SK-N-SH (cell line): Measurements from ENCODE around the gene SPATA20. TPM values are rescaled to one million over a fixed set of nuclear protein-coding genes. Genes with fewer than 3 reads are reported as not detected.

Source experiments
- CTCF ChIA-PET: fragments of 300-600, 350-600 bp; formaldehyde crosslinking; extraction: SDS; loops from one replicate; lab custom pipeline; 2021; lab: Yijun Ruan, JAX
- POLR2A ChIA-PET: fragments of 350-600 bp; sonication (Branson Sonifier 250); formaldehyde crosslinking; extraction: SDS; loops from one replicate; lab custom pipeline; 2020; ENCODE audit warnings: antibody characterized with exemption, inconsistent platforms; lab: Yijun Ruan, JAX
- DNase-seq: peaks from one replicate; pipeline ENCODE4 v3.0.0; 2012
- H2AFZ ChIP-seq: fragments of 200-600 bp; sonication (generic); 2 replicates; pipeline ENCODE4 v1.8.1; 2016; ENCODE audit warnings: antibody characterized with exemption, mild to moderate bottlenecking, low read depth
- H3F3A ChIP-seq: fragments of 200-600 bp; sonication (generic); replicated peaks from 2 replicates; pipeline ENCODE3; 2016; ENCODE audit warnings: antibody characterized with exemption, mild to moderate bottlenecking; ENCODE audit not compliant: insufficient read depth
- H3K27ac ChIP-seq, 2 experiments: fragments of 200-500 bp in 1 of 2; fragments of 200-600 bp in 1 of 2; sonication (Bioruptor generic) in 1 of 2; sonication (generic), shearing (Covaris generic) in 1 of 2; 2 replicates each; pipeline versions ENCODE4 v1.5.1 to v1.6.1; 2014 to 2016; ENCODE audit warnings: low read depth in 2 of 2, inconsistent platforms in 1 of 2, low read length in 1 of 2, mild to moderate bottlenecking in 1 of 2, mixed read lengths in 1 of 2
- H3K27me3 ChIP-seq: fragments of 200-600 bp; sonication (generic), shearing (Covaris generic); 2 replicates; pipeline ENCODE4 v1.6.1; 2016; ENCODE audit warnings: mixed run types; ENCODE audit not compliant: insufficient read depth
- H3K36me3 ChIP-seq, 2 experiments: fragments of 200-500 bp in 1 of 2; fragments of 200-600 bp in 1 of 2; sonication (Bioruptor generic) in 1 of 2; sonication (generic) in 1 of 2; replicated peaks in 1 of 2; 2 replicates each; pipeline versions ENCODE3 to v1.5.1; 2014 to 2016; ENCODE audit warnings: low read length in 1 of 2, mild to moderate bottlenecking in 1 of 2; ENCODE audit not compliant: insufficient read depth in 2 of 2, control insufficient read depth in 1 of 2
- H3K4me1 ChIP-seq, 2 experiments: fragments of 200-500 bp in 1 of 2; fragments of 200-600 bp in 1 of 2; sonication (Bioruptor generic) in 1 of 2; sonication (generic), shearing (Covaris generic) in 1 of 2; 2 replicates each; pipeline versions ENCODE4 v1.5.1 to v1.6.1; 2014 to 2016; ENCODE audit warnings: low read depth in 1 of 2, low read length in 1 of 2, mixed run types in 1 of 2; ENCODE audit not compliant: insufficient read depth in 2 of 2, control insufficient read depth in 1 of 2
- H3K4me2 ChIP-seq: fragments of 200-600 bp; sonication (generic), shearing (Covaris generic); 2 replicates; pipeline ENCODE4 v1.6.1; 2017; ENCODE audit warnings: mixed run types
- H3K4me3 ChIP-seq, 2 experiments: fragments of 200-500 bp in 1 of 2; fragments of 200-600 bp in 1 of 2; sonication (Bioruptor generic) in 1 of 2; sonication (generic), shearing (Covaris generic) in 1 of 2; 2 replicates each; pipeline versions ENCODE4 v1.5.1 to v1.8.1; 2014 to 2016; ENCODE audit warnings: low read depth in 2 of 2, inconsistent platforms in 1 of 2, low read length in 1 of 2, mild to moderate bottlenecking in 1 of 2, mixed read lengths in 1 of 2, moderate library complexity in 1 of 2
- H3K79me2 ChIP-seq: fragments of 200-600 bp; sonication (generic); 2 replicates; pipeline ENCODE4 v1.8.1; 2017; ENCODE audit warnings: mild to moderate bottlenecking; ENCODE audit not compliant: insufficient read depth
- H3K9ac ChIP-seq: fragments of 200-600 bp; sonication (generic); 2 replicates; pipeline ENCODE4 v1.6.1; 2017; ENCODE audit warnings: mixed run types
- H3K9me2 ChIP-seq: fragments of 200-600 bp; sonication (generic); 2 replicates; pipeline ENCODE4 v1.6.1; 2017; ENCODE audit warnings: mixed run types
- H3K9me3 ChIP-seq: fragments of 200-600 bp; sonication (generic); 2 replicates; pipeline ENCODE4 v1.6.1; 2017; ENCODE audit warnings: mixed run types, mild to moderate bottlenecking, moderate library complexity
- H4K20me1 ChIP-seq: fragments of 200-600 bp; sonication (generic); 2 replicates; pipeline ENCODE4 v1.6.1; 2017; ENCODE audit warnings: mild to moderate bottlenecking, mixed run types; ENCODE audit not compliant: insufficient read depth
- ELF1 ChIP-seq: IDR thresholded peaks from 2 replicates; pipeline ENCODE4 v1.4.0; 2012
- FOSL2 ChIP-seq: IDR thresholded peaks from 2 replicates; pipeline ENCODE4 v1.4.0; 2012; ENCODE audit warnings: low read depth, mild to moderate bottlenecking, moderate library complexity, borderline replicate concordance
- FOXM1 ChIP-seq: IDR thresholded peaks from 2 replicates; pipeline ENCODE4 v1.4.0; 2012; ENCODE audit warnings: low read depth, mild to moderate bottlenecking
- GABPA ChIP-seq: IDR thresholded peaks from 2 replicates; pipeline ENCODE4 v1.4.0; 2012; ENCODE audit warnings: low read depth, mild to moderate bottlenecking
- GATA2 ChIP-seq: sonication (generic); formaldehyde crosslinking; IDR thresholded peaks from 2 replicates; pipeline ENCODE4 v1.5.0; 2020; ENCODE audit warnings: mild to moderate bottlenecking, missing genetic modification reagents
- JUND ChIP-seq: IDR thresholded peaks from 2 replicates; pipeline ENCODE4 v1.4.0; 2012
- MEF2A ChIP-seq: IDR thresholded peaks from 2 replicates; pipeline ENCODE4 v1.4.0; 2012; ENCODE audit warnings: low read depth, borderline replicate concordance
- MXI1 ChIP-seq: IDR thresholded peaks from 2 replicates; pipeline ENCODE4 v1.6.1; 2012; ENCODE audit warnings: mild to moderate bottlenecking, low read depth, low read length, improper control_type of control experiment
- NRF1 ChIP-seq: IDR thresholded peaks from 2 replicates; pipeline ENCODE4 v1.6.1; 2012; ENCODE audit warnings: low read depth, mild to moderate bottlenecking, low read length
- POLR2AphosphoS5 ChIP-seq: IDR thresholded peaks from 2 replicates; pipeline ENCODE4 v1.6.1; 2012; ENCODE audit warnings: low read depth, low read length
- RAD21 ChIP-seq: IDR thresholded peaks from 2 replicates; pipeline ENCODE4 v1.6.1; 2012; ENCODE audit warnings: mild to moderate bottlenecking, low read length
- RFX5 ChIP-seq: IDR thresholded peaks from 2 replicates; pipeline ENCODE4 v1.6.1; 2012; ENCODE audit warnings: mild to moderate bottlenecking, improper control_type of control experiment, low read length
- RXRA ChIP-seq: IDR thresholded peaks from 2 replicates; pipeline ENCODE4 v1.4.0; 2012; ENCODE audit warnings: low read depth, mild to moderate bottlenecking, borderline replicate concordance
- SMC3 ChIP-seq: IDR thresholded peaks from 2 replicates; pipeline ENCODE4 v1.6.1; 2012; ENCODE audit warnings: low read depth, low read length, improper control_type of control experiment
- YY1 ChIP-seq: IDR thresholded peaks from 2 replicates; pipeline ENCODE4 v1.4.0; 2012; ENCODE audit warnings: low read depth, mild to moderate bottlenecking
- WGBS: methylation state at CpG from one replicate; pipeline ENCODE4 v1.1.6; 2017; ENCODE audit warnings: low lambda C conversion rate; 5-methylcytosine and 5-hydroxymethylcytosine counted together
- polyA plus RNA-seq, 3 experiments: library from polyadenylated mRNA; depleted of rRNA; stranded (reverse); fragments of >200 nt; gene quantifications; 2 replicates each; pipeline ENCODE4 v1.2.3, GENCODE V29; 2012
- TF ChIP-seq, protein P1 (sequence below): IDR thresholded peaks from 2 replicates; pipeline ENCODE4 v1.4.0; 2012; ENCODE audit warnings: low read depth, borderline replicate concordance
- TF ChIP-seq, protein P2 (sequence below): IDR thresholded peaks from 2 replicates; pipeline ENCODE4; 2012
- TF ChIP-seq, protein P3 (sequence below): fragments of 200-600 bp; sonication (generic); IDR thresholded peaks from 2 replicates; pipeline ENCODE4 v1.6.1; 2017; ENCODE audit warnings: antibody characterized with exemption, mild to moderate bottlenecking, moderate library complexity
- TF ChIP-seq, protein P4 (sequence below): IDR thresholded peaks from 2 replicates; pipeline ENCODE4 v1.6.1; 2012; ENCODE audit warnings: mild to moderate bottlenecking, low read depth, low read length, moderate library complexity

The SPATA20 gene
- polyA plus RNA-seq, 1 of the 3 experiments (the other 2 are of a cell fraction), result 92.0 TPM

DNA sequence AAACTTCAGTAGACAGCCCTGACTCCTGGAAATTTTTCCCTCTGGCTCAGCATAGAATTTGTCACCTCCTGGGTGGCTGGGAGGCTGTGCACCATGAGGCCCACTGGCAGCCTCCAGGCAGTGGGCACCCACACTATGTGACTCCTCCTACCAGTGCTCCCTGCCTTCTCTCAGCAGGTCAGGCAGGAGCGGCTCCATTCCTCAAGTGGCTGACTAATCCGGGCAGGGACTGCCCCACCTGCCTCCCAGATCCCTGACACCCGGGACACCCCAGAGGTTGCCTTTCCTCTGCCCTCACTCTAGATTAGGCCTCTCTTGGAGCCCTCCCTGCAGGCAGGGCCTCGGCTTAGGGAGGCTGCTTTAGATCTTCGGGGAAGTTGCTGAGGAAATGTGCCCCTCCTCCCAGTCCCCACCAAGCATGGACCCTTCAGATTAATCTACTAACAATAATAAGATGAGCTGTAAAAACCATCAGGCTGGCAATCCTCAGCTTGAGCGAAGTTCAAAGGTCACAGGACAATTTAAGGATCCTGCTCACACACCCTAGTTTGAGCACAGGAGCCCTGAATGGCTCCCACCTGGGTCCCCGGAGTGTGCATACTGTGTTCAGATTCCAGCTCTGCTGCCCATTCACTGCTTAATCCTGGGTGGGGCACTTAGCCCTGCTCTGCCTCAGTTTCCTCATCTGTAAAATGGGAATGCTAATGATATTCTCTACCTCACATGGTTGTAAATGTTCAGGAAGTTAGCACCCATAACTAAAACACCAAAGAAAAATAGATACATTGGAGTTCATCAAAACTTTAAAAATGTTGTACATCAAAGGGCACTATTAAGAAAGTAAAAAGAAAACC lies 48.7 kb upstream of the SPATA20 start:
- no peak overlapping the region for H3K27ac ChIP-seq
- 70% methylated on average over 7 of the region's 7 CpGs for WGBS
- no peak overlapping the region for H3K9ac ChIP-seq
- no peak overlapping the region for H3K4me2 ChIP-seq
- CTCF ChIA-PET, result interaction anchor here (1.0 to 13.3 kb wide), 7 partner anchors 9 to 197 kb away, joined by 3 to 183 read pairs (median 4); partner anchors contain the start of genes LRRC59, RSAD1 and SPATA20
- peaks cover 10% of the 10 kb centered on the region for H3F3A ChIP-seq
- no peaks in the 10 kb centered on the region for H3K36me3 ChIP-seq
- no peaks in the 10 kb centered on the region for H3K27me3 ChIP-seq
- no peaks in the 10 kb centered on the region for H3K9me3 ChIP-seq
- no peaks in the 10 kb centered on the region for H3K79me2 ChIP-seq
- POLR2A ChIA-PET, result no interaction called here
- DNase-seq, result no peak
- no peak overlapping the region for H2AFZ ChIP-seq
- no peaks in the 10 kb centered on the region for H3K4me1 ChIP-seq
- H3K9me2 ChIP-seq, result no peaks in the 10 kb centered on the region
- H4K20me1 ChIP-seq, result no peaks in the 10 kb centered on the region
- no peak overlapping the region for H3K4me3 ChIP-seq
- TF ChIP-seq JUND (no peak), MXI1 (no peak), ELF1 (no peak), POLR2AphosphoS5 (no peak), FOXM1 (no peak), GATA2 (no peak), RAD21 (no peak), FOSL2 (no peak), RFX5 (no peak), NRF1 (no peak), MEF2A (no peak), YY1 (no peak), SMC3 (no peak), RXRA (no peak), GABPA (no peak)
- TF ChIP-seq, protein P1, sequence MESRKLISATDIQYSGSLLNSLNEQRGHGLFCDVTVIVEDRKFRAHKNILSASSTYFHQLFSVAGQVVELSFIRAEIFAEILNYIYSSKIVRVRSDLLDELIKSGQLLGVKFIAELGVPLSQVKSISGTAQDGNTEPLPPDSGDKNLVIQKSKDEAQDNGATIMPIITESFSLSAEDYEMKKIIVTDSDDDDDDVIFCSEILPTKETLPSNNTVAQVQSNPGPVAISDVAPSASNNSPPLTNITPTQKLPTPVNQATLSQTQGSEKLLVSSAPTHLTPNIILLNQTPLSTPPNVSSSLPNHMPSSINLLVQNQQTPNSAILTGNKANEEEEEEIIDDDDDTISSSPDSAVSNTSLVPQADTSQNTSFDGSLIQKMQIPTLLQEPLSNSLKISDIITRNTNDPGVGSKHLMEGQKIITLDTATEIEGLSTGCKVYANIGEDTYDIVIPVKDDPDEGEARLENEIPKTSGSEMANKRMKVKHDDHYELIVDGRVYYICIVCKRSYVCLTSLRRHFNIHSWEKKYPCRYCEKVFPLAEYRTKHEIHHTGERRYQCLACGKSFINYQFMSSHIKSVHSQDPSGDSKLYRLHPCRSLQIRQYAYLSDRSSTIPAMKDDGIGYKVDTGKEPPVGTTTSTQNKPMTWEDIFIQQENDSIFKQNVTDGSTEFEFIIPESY, result no peak
- TF ChIP-seq, protein P2, sequence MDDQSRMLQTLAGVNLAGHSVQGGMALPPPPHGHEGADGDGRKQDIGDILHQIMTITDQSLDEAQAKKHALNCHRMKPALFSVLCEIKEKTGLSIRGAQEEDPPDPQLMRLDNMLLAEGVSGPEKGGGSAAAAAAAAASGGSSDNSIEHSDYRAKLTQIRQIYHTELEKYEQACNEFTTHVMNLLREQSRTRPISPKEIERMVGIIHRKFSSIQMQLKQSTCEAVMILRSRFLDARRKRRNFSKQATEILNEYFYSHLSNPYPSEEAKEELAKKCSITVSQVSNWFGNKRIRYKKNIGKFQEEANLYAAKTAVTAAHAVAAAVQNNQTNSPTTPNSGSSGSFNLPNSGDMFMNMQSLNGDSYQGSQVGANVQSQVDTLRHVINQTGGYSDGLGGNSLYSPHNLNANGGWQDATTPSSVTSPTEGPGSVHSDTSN, result no peak
- TF ChIP-seq, protein P3, sequence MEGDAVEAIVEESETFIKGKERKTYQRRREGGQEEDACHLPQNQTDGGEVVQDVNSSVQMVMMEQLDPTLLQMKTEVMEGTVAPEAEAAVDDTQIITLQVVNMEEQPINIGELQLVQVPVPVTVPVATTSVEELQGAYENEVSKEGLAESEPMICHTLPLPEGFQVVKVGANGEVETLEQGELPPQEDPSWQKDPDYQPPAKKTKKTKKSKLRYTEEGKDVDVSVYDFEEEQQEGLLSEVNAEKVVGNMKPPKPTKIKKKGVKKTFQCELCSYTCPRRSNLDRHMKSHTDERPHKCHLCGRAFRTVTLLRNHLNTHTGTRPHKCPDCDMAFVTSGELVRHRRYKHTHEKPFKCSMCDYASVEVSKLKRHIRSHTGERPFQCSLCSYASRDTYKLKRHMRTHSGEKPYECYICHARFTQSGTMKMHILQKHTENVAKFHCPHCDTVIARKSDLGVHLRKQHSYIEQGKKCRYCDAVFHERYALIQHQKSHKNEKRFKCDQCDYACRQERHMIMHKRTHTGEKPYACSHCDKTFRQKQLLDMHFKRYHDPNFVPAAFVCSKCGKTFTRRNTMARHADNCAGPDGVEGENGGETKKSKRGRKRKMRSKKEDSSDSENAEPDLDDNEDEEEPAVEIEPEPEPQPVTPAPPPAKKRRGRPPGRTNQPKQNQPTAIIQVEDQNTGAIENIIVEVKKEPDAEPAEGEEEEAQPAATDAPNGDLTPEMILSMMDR, result no peak
- TF ChIP-seq, protein P4, sequence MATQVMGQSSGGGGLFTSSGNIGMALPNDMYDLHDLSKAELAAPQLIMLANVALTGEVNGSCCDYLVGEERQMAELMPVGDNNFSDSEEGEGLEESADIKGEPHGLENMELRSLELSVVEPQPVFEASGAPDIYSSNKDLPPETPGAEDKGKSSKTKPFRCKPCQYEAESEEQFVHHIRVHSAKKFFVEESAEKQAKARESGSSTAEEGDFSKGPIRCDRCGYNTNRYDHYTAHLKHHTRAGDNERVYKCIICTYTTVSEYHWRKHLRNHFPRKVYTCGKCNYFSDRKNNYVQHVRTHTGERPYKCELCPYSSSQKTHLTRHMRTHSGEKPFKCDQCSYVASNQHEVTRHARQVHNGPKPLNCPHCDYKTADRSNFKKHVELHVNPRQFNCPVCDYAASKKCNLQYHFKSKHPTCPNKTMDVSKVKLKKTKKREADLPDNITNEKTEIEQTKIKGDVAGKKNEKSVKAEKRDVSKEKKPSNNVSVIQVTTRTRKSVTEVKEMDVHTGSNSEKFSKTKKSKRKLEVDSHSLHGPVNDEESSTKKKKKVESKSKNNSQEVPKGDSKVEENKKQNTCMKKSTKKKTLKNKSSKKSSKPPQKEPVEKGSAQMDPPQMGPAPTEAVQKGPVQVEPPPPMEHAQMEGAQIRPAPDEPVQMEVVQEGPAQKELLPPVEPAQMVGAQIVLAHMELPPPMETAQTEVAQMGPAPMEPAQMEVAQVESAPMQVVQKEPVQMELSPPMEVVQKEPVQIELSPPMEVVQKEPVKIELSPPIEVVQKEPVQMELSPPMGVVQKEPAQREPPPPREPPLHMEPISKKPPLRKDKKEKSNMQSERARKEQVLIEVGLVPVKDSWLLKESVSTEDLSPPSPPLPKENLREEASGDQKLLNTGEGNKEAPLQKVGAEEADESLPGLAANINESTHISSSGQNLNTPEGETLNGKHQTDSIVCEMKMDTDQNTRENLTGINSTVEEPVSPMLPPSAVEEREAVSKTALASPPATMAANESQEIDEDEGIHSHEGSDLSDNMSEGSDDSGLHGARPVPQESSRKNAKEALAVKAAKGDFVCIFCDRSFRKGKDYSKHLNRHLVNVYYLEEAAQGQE, result no peak
